AG09309 (cell line): ENCODE data around the gene TFF1.

Source experiments
- DNase-seq: peaks from one replicate; pipeline ENCODE4 v3.0.0-alpha.2; 2010; ENCODE audit warnings: low read depth
- H3K4me3 ChIP-seq: 2 replicates; pipeline ENCODE4 v1.5.1; 2011; ENCODE audit warnings: mild to moderate bottlenecking, low read depth, low read length, moderate library complexity; ENCODE audit not compliant: control insufficient read depth
- TF ChIP-seq, protein P1 (sequence below): IDR thresholded peaks from 2 replicates; pipeline ENCODE4 v1.5.1; 2011; ENCODE audit warnings: mild to moderate bottlenecking, low read depth, low read length, inconsistent platforms; ENCODE audit not compliant: insufficient read depth, control insufficient read depth; ENCODE audit errors: missing control alignments

TFF1 gene

DNA sequence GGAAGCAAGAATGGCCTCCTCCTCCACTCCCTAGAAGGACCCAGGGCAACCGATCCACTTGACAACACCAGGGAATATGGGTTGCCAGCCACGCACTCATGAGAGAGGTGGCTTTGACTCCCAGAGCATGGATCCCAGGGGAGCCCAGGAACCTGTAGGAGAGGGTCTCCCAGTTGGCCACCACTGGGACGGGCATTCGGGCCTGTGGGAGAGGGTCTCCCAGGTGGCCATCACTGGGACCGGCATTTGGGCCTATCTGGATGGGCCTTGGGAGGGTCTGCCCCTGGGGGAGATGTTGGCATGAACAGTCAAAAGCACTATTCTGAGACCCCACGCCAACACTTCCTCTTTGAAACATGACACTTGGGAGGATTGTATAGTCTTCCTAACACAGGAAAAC is 565 bp downstream of the TFF1 start:
- no peak overlapping the region for H3K4me3 ChIP-seq
- TF ChIP-seq, protein P1, sequence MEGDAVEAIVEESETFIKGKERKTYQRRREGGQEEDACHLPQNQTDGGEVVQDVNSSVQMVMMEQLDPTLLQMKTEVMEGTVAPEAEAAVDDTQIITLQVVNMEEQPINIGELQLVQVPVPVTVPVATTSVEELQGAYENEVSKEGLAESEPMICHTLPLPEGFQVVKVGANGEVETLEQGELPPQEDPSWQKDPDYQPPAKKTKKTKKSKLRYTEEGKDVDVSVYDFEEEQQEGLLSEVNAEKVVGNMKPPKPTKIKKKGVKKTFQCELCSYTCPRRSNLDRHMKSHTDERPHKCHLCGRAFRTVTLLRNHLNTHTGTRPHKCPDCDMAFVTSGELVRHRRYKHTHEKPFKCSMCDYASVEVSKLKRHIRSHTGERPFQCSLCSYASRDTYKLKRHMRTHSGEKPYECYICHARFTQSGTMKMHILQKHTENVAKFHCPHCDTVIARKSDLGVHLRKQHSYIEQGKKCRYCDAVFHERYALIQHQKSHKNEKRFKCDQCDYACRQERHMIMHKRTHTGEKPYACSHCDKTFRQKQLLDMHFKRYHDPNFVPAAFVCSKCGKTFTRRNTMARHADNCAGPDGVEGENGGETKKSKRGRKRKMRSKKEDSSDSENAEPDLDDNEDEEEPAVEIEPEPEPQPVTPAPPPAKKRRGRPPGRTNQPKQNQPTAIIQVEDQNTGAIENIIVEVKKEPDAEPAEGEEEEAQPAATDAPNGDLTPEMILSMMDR: no peak
- no peak for DNase-seq

DNA sequence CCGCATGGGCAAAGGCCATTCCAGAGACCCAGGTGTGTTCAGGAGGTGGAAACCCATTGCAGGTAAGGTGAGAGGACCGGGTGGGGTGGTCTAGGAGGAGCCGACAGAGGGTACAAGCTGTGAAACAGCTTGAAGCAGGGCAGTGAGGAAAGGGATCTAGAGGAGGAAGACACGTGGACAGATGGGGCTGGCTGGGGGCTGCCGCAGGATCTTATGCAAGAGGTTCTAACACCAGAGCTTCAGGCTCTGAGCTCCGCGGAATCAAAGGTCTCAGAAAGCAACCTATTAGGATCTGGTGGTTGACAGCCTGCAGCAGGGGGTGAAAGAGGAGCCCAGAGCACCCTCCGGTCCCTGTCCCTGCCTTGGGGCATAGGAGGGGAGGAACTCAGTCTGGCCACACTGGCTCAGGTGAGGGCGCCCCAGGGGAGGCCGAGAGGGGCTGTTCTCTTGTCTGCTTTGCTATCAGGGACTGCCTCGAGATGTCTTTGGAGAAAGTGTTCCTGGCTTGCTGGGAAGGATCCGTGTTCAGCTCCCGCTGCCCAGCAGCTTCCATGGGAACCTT is 1.9 kb downstream of the TFF1 start:
- no peak overlapping the region for H3K4me3 ChIP-seq
- TF ChIP-seq, protein P1: no peak
- DNase-seq: no peak

DNA sequence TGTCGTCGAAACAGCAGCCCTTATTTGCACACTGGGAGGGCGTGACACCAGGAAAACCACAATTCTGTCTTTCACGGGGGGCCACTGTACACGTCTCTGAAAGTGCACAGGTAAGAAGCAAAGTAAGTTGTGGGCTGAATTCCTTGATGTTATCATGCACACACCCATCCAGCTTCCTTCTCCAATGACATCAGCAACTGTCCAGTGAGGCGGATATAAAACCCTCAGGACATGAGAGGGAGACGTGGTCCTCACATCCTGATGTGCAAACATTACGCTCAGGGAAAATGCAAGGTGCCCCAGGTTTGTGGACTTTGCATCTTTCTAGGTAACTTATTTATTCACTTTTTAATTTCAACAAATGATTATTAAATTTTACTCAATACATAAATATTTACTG is 3.0 kb downstream of the TFF1 start:
- DNase-seq: no peak
- H3K4me3 ChIP-seq: no peak overlapping the region
- TF ChIP-seq, protein P1: no peak

DNA sequence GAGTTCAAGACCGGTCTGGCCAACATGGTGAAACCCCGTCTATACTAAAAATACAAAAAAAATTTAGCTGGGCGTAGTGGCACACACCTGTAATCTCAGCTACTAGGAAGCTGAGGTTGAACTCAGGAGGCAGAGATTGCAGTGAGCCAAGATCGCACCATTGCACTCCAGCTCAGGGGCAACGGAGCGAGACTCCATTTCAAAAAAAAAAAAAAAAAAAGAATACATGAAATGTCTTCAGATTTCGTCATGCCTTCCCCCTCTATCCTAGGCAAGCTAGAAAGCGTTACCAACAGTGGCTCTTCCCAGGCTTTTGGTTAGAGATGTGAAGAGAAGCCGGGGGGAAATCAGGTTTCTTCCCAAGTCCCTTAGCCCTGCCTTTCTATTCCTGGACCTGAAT is 3.6 kb downstream of the TFF1 start:
- TF ChIP-seq, protein P1: no peak
- no peak overlapping the region for H3K4me3 ChIP-seq
- DNase-seq: no peak

DNA sequence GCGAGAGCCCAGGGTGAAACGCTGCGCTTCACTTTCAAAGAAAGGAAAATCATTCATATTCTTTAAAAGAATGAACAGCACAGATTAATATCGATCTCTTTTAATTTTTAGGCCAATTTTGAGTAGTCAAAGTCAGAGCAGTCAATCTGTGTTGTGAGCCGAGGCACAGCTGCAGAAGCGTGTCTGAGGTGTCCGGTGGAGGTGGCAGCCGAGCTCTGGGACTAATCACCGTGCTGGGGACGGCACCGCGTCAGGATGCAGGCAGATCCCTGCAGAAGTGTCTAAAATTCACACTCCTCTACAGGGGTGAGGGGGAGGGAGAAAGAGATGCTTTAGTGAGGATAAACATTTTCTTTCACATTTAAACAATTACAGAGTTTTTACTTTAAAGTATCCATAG is 4.1 kb downstream of the TFF1 start:
- no peak overlapping the region for H3K4me3 ChIP-seq
- DNase-seq: no peak
- TF ChIP-seq, protein P1: no peak

DNA sequence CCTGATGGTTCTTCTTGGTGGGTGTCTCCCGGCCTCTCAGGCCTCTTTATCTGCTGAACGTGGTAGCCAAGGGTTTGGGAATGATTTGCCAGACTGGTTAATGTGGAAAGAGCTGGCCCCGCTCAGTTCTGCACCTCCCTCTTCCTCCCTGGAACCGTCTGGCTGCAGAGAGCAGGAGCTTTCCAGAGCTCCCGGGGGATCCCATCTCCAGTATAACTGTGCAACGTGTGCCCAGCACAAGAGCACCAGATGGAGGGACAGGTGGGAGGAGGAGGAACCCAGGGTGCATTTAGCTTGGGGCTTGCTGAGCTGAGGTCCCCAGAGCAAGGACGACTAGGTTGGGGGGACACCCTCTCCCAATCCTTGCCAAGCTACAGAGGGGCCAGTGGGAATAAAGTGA is 5.0 kb downstream of the TFF1 start:
- no peak for DNase-seq
- TF ChIP-seq, protein P1: no peak

DNA sequence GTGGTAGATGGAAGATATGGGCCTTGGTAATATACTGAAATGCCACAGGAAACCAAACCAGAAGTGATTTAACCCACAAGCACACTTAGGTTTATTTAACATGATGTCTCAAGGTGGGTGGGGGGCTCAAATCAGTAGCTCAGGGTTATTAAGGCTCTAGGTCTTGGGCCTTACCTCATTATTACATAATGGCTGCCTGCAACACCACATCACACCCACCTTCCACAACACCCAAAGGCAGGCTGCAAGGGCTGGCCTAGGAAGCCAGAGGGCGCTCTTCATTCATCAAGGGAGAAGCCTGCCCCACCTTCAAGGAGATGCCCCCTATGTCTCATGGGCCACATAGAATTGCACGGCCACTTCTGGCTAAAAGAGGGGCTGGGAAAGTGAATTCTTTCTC is 6.0 kb downstream of the TFF1 start:
- TF ChIP-seq, protein P1: no peak
- DNase-seq: no peak
- no peak overlapping the region for H3K4me3 ChIP-seq

More for the DNA sequence above, 5.0 kb downstream of the TFF1 start:
- no peak overlapping the region for H3K4me3 ChIP-seq
